ENCODE measurements around the gene IGF2R.

GRCh38 chr6:160007611-160008010 is 38.7 kb downstream of the IGF2R start:
- TF ChIP-seq, protein P1, sequence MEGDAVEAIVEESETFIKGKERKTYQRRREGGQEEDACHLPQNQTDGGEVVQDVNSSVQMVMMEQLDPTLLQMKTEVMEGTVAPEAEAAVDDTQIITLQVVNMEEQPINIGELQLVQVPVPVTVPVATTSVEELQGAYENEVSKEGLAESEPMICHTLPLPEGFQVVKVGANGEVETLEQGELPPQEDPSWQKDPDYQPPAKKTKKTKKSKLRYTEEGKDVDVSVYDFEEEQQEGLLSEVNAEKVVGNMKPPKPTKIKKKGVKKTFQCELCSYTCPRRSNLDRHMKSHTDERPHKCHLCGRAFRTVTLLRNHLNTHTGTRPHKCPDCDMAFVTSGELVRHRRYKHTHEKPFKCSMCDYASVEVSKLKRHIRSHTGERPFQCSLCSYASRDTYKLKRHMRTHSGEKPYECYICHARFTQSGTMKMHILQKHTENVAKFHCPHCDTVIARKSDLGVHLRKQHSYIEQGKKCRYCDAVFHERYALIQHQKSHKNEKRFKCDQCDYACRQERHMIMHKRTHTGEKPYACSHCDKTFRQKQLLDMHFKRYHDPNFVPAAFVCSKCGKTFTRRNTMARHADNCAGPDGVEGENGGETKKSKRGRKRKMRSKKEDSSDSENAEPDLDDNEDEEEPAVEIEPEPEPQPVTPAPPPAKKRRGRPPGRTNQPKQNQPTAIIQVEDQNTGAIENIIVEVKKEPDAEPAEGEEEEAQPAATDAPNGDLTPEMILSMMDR (IDR thresholded peaks at IDR 0.05; ENCODE audit: low read depth, low read length), result no peak
- TF ChIP-seq EZH2phosphoT487 (IDR thresholded peaks at IDR 0.05; ENCODE audit: low read depth), result no peak
